WTC11 (cell line): Measurements from ENCODE around the gene SHLD1. TPM values are rescaled to one million over a fixed set of nuclear protein-coding genes. Genes with fewer than 3 reads are reported as not detected.

Experiments
- ATAC-seq: fragments of 200-7000 bp; cut with Tn5 transposase; 2 replicates; pipeline ENCODE4 v1.10.0; 2021; ENCODE audit warnings: mild to moderate bottlenecking, moderate library complexity
- CTCF ChIA-PET: fragments of 300-600 bp; sonication (Branson Sonifier 250); formaldehyde crosslinking; loops from one replicate; lab custom pipeline; 2021; ENCODE audit warnings: antibody characterized with exemption; lab: Charles Lee
- POLR2A ChIA-PET: fragments of 350-600 bp; sonication (Branson Sonifier 250); formaldehyde crosslinking; loops from one replicate; lab custom pipeline; 2021; ENCODE audit warnings: antibody characterized with exemption; lab: Charles Lee
- DNase-seq: peaks from one replicate; pipeline ENCODE4 v3.0.0; 2021; ENCODE audit warnings: low spot score
- H3K27ac Mint-ChIP-seq: 2 replicates; pipeline ENCODE4 v1.8.0; 2021; ENCODE audit warnings: mixed read lengths
- H3K27me3 Mint-ChIP-seq: 2 replicates; pipeline ENCODE4 v1.8.0; 2021; ENCODE audit warnings: low read depth, mild to moderate bottlenecking, moderate library complexity, mixed read lengths
- H3K36me3 Mint-ChIP-seq: 2 replicates; pipeline ENCODE4 v1.8.0; 2021; ENCODE audit warnings: mixed read lengths
- H3K4me1 Mint-ChIP-seq: 2 replicates; pipeline ENCODE4 v1.8.0; 2022; ENCODE audit warnings: mixed read lengths
- H3K4me3 Mint-ChIP-seq: 2 replicates; pipeline ENCODE4 v1.8.0; 2021; ENCODE audit warnings: mild to moderate bottlenecking, moderate library complexity, mixed read lengths
- H3K9me3 Mint-ChIP-seq: 2 replicates; pipeline ENCODE4 v1.8.0; 2021; ENCODE audit warnings: mixed read lengths
- AFF4 ChIP-seq: sonication (generic); formaldehyde crosslinking; IDR thresholded peaks from 2 replicates; pipeline ENCODE4 v1.8.1; 2023; ENCODE audit warnings: mild to moderate bottlenecking, missing genetic modification reagents, borderline replicate concordance
- AR ChIP-seq: fragments of 250-450 bp; sonication (Bioruptor Pico); IDR thresholded peaks from 2 replicates; pipeline ENCODE4 v1.9.0; 2021; ENCODE audit warnings: mild to moderate bottlenecking
- ATF1 ChIP-seq: sonication (generic); formaldehyde crosslinking; IDR thresholded peaks from 2 replicates; pipeline ENCODE4 v1.8.1; 2023; ENCODE audit warnings: mild to moderate bottlenecking, moderate library complexity, missing genetic modification reagents
- CBFB ChIP-seq: sonication (generic); formaldehyde crosslinking; IDR thresholded peaks from 2 replicates; pipeline ENCODE4 v1.8.1; 2022; ENCODE audit warnings: mild to moderate bottlenecking, low read depth, missing genetic modification reagents
- CDX4 ChIP-seq: fragments of 250-450 bp; sonication (Bioruptor Pico); IDR thresholded peaks from 2 replicates; pipeline ENCODE4 v1.9.0; 2021; ENCODE audit warnings: moderate library complexity, mild to moderate bottlenecking, inconsistent platforms, borderline replicate concordance
- ETV6 ChIP-seq: sonication (generic); formaldehyde crosslinking; IDR thresholded peaks from 2 replicates; pipeline ENCODE4 v1.8.1; 2022; ENCODE audit warnings: mild to moderate bottlenecking, missing genetic modification reagents
- FOXJ3 ChIP-seq: sonication (generic); formaldehyde crosslinking; IDR thresholded peaks from 2 replicates; pipeline ENCODE4 v1.9.0; 2021; ENCODE audit warnings: missing genetic modification reagents, mild to moderate bottlenecking, borderline replicate concordance
- GTF2I ChIP-seq: fragments of 250-450 bp; sonication (Bioruptor Pico); conservative IDR thresholded peaks from 2 replicates; pipeline ENCODE4 v1.4.0; 2021; ENCODE audit warnings: mild to moderate bottlenecking
- HMGXB4 ChIP-seq: sonication (generic); formaldehyde crosslinking; IDR thresholded peaks from 2 replicates; pipeline ENCODE4 v1.8.1; 2023; ENCODE audit warnings: mild to moderate bottlenecking, moderate library complexity, missing genetic modification reagents
- JAZF1 ChIP-seq: fragments of 250-450 bp; sonication (Bioruptor Pico); IDR thresholded peaks from 2 replicates; pipeline ENCODE4 v1.9.0; 2021; ENCODE audit warnings: moderate library complexity, mild to moderate bottlenecking, inconsistent platforms
- NR1H2 ChIP-seq: sonication (generic); formaldehyde crosslinking; IDR thresholded peaks from 2 replicates; pipeline ENCODE4 v1.9.0; 2021; ENCODE audit warnings: mild to moderate bottlenecking, moderate library complexity, missing genetic modification reagents
- NR2C2 ChIP-seq: sonication (generic); formaldehyde crosslinking; IDR thresholded peaks from 2 replicates; pipeline ENCODE4 v1.8.0; 2022; ENCODE audit warnings: mild to moderate bottlenecking, missing genetic modification reagents
- PREB ChIP-seq: sonication (generic); formaldehyde crosslinking; IDR thresholded peaks from 2 replicates; pipeline ENCODE4 v1.8.1; 2022; ENCODE audit warnings: mild to moderate bottlenecking, missing genetic modification reagents, moderate library complexity, borderline replicate concordance
- RELA ChIP-seq: sonication (generic); formaldehyde crosslinking; IDR thresholded peaks from 2 replicates; pipeline ENCODE4 v1.8.1; 2022; ENCODE audit warnings: missing genetic modification reagents, mild to moderate bottlenecking, borderline replicate concordance
- SMAD3 ChIP-seq: sonication (generic); formaldehyde crosslinking; IDR thresholded peaks from 2 replicates; pipeline ENCODE4 v1.8.0; 2022; ENCODE audit warnings: missing genetic modification reagents, mild to moderate bottlenecking, borderline replicate concordance
- TCF7 ChIP-seq: sonication (generic); formaldehyde crosslinking; IDR thresholded peaks from 2 replicates; pipeline ENCODE4 v1.8.0; 2022; ENCODE audit warnings: mild to moderate bottlenecking, low read depth, missing genetic modification reagents, moderate library complexity
- USF2 ChIP-seq: sonication (generic); formaldehyde crosslinking; IDR thresholded peaks from 2 replicates; pipeline ENCODE4 v1.8.1; 2023; ENCODE audit warnings: mild to moderate bottlenecking, missing genetic modification reagents, moderate library complexity
- ZMAT4 ChIP-seq: fragments of 250-450 bp; sonication (Bioruptor Pico); IDR thresholded peaks from 2 replicates; pipeline ENCODE4 v1.9.0; 2021; ENCODE audit warnings: mild to moderate bottlenecking
- ZNF138 ChIP-seq: sonication (generic); formaldehyde crosslinking; conservative IDR thresholded peaks from 2 replicates; pipeline ENCODE4 v1.8.1; 2022; ENCODE audit warnings: mild to moderate bottlenecking, moderate library complexity, missing genetic modification reagents
- ZNF423 ChIP-seq: fragments of 250-450 bp; sonication (Bioruptor Pico); IDR thresholded peaks from 2 replicates; pipeline ENCODE4 v2.1.2; 2022; ENCODE audit warnings: mild to moderate bottlenecking, moderate library complexity
- ZNF425 ChIP-seq: fragments of 250-450 bp; sonication (Bioruptor Pico); conservative IDR thresholded peaks from 2 replicates; pipeline ENCODE4 v1.9.0; 2021; ENCODE audit warnings: mild to moderate bottlenecking
- total RNA-seq: library from RNA; stranded (reverse); gene quantifications from 3 replicates; pipeline ENCODE4 v1.2.3, GENCODE V29; 2021

Gene SHLD1
- total RNA-seq, 1 experiment from 2014 or later = 4.1 TPM

GRCh38 chr20:5886788-5887187 is 136.6 kb downstream of the SHLD1 start:
- CTCF ChIA-PET = no interaction called here
- H3K27me3 Mint-ChIP-seq = no peaks in the 10 kb centered on the region; the same call in 1 of the 2 replicates
- no peaks in the 10 kb centered on the region for H3K36me3 Mint-ChIP-seq
- H3K9me3 Mint-ChIP-seq = no peaks in the 10 kb centered on the region
- H3K4me3 Mint-ChIP-seq = no peak overlapping the region
- H3K27ac Mint-ChIP-seq = no peak overlapping the region
- POLR2A ChIA-PET = no interaction called here
- peaks cover 5% of the 10 kb centered on the region for H3K4me1 Mint-ChIP-seq
- no peak for TF ChIP-seq CDX4 (CRISPR knock-in tag)
- no peak for TF ChIP-seq NR2C2 (CRISPR knock-in tag)
- no peak for TF ChIP-seq ETV6 (CRISPR knock-in tag)
- TF ChIP-seq PREB (CRISPR knock-in tag) = no peak
- TF ChIP-seq ZNF425 (CRISPR knock-in tag) = no peak
- TF ChIP-seq NR1H2 = no peak
- TF ChIP-seq JAZF1 (CRISPR knock-in tag) = no peak
- TF ChIP-seq SMAD3 (CRISPR knock-in tag) = no peak
- no peak for TF ChIP-seq TCF7 (CRISPR knock-in tag)
- no peak for TF ChIP-seq ZMAT4 (CRISPR knock-in tag)
- no peak for TF ChIP-seq GTF2I (CRISPR knock-in tag)
- no peak for TF ChIP-seq ATF1
- TF ChIP-seq ZNF423 (CRISPR knock-in tag) = no peak
- TF ChIP-seq FOXJ3 (CRISPR knock-in tag) = no peak
- TF ChIP-seq AR (CRISPR knock-in tag) = no peak
- ATAC-seq (no peak), DNase-seq (no peak)

- Mint-ChIP-seq H3K4me3 (no peak overlapping the region), H3K4me1 (no peaks in the 10 kb centered on the region), H3K9me3 (no peaks in the 10 kb centered on the region), H3K27me3 (no peaks in the 10 kb centered on the region; the same call in 1 of the 2 replicates), H3K36me3 (no peaks in the 10 kb centered on the region), H3K27ac (no peak overlapping the region)
- no peak for DNase-seq
- ChIA-PET CTCF (no interaction called here), POLR2A (no interaction called here)
- ATAC-seq = no peak
- TF ChIP-seq ZNF423 (CRISPR knock-in tag) (no peak), SMAD3 (CRISPR knock-in tag) (no peak), CBFB (CRISPR knock-in tag) (no peak), AFF4 (CRISPR knock-in tag) (no peak), USF2 (CRISPR knock-in tag) (no peak), HMGXB4 (CRISPR knock-in tag) (no peak), ZNF138 (no peak), RELA (CRISPR knock-in tag) (no peak)
These were observed 137.2 kb downstream of the SHLD1 start for GRCh38 chr20:5887386-5887785.
